Measurements from ENCODE around the gene SIGLEC9. TPM values are rescaled to one million over a fixed set of nuclear protein-coding genes. Genes with fewer than 3 reads are reported as not detected.

Gene SIGLEC9
- total and polyA plus RNA-seq, 2 of the 8 experiments (the other 6 are each of a cell fraction or from before 2014, with no cell fraction given) = not detected

DNA sequence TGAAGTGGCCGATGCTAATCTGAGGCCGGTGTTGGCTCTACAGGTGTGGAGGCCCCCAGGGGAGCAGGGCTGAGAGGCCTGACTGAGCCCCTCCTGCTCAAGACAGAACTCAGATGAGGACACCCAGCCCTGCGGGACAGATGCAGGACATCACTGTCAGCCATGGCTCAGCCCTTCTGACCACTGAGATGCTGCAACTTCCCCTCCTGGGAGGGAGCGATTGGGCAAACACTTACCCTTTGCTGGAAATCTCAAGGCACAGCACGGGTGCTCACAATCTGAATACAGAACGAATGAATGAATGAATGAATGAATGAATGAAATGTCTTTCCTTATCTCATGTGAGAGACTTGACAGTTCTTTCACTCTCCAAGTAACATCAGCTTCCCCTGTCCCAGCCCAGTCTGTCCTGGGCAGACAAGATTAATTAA, 13.9 kb downstream of the SIGLEC9 start (continued):
- no peak for TF ChIP-seq SP4 (IDR thresholded peaks at IDR 0.05; ENCODE audit: low read length)
- TF ChIP-seq RFX5 (IDR thresholded peaks at IDR 0.05; ENCODE audit: borderline replicate concordance, low read depth, low read length) = no peak
- no peak for TF ChIP-seq CEBPB (IDR thresholded peaks at IDR 0.05; ENCODE audit: low read depth, low read length)
- TF ChIP-seq CBX5 (IDR thresholded peaks at IDR 0.05; ENCODE audit: low read depth, low read length) = no peak
- TF ChIP-seq PHF8 (conservative IDR thresholded peaks at IDR 0.05; ENCODE audit: low read depth, low read length) = no peak
- TF ChIP-seq SAP30 (IDR thresholded peaks at IDR 0.05; ENCODE audit: insufficient read depth, insufficient replicate concordance, low read length) = no peak

Measured in H1 (cell line).